HepG2 (cell line): Measurements from ENCODE around the gene GRAMD1A. TPM values are rescaled to one million over a fixed set of nuclear protein-coding genes. Genes with fewer than 3 reads are reported as not detected.

Source experiments
- ATM ChIP-seq: fragments of 450-650 bp; IDR thresholded peaks from 2 replicates; pipeline ENCODE4 v1.7.1; 2017; ENCODE audit warnings: mild to moderate bottlenecking, borderline replicate concordance
- GABPB1 ChIP-seq: IDR thresholded peaks from 2 replicates; pipeline ENCODE4 v1.6.1; 2016; ENCODE audit warnings: mild to moderate bottlenecking, missing genetic modification reagents, moderate library complexity, missing compliant biosample characterization
- GATAD2A ChIP-seq: IDR thresholded peaks from 2 replicates; pipeline ENCODE4 v1.6.1; 2016
- HMG20A ChIP-seq: IDR thresholded peaks from 2 replicates; pipeline ENCODE4 v1.6.1; 2016; ENCODE audit warnings: borderline replicate concordance
- ISL2 ChIP-seq: sonication (generic); formaldehyde crosslinking; IDR thresholded peaks from 2 replicates; pipeline ENCODE4 v1.5.0; 2020; ENCODE audit warnings: missing genetic modification reagents
- JUNB ChIP-seq: sonication (generic); formaldehyde crosslinking; IDR thresholded peaks from 2 replicates; pipeline ENCODE4 v1.8.0; 2022; ENCODE audit warnings: missing genetic modification reagents, mild to moderate bottlenecking, borderline replicate concordance
- KDM5B ChIP-seq: sonication (generic); formaldehyde crosslinking; IDR thresholded peaks from 2 replicates; pipeline ENCODE4 v1.4.0; 2020; ENCODE audit warnings: missing genetic modification reagents, mild to moderate bottlenecking, borderline replicate concordance
- KLF13 ChIP-seq: sonication (generic); formaldehyde crosslinking; IDR thresholded peaks from 2 replicates; pipeline ENCODE4 v1.4.0; 2020; ENCODE audit warnings: mild to moderate bottlenecking, missing genetic modification reagents
- MAFK ChIP-seq, 2 experiments: IDR thresholded peaks in 1 of 2; conservative IDR thresholded peaks in 1 of 2; 2 replicates each; pipeline ENCODE4 v1.6.1; 2011; ENCODE audit warnings: improper control_type of control experiment in 2 of 2, low read length in 2 of 2
- NCOA2 ChIP-seq: sonication (generic); formaldehyde crosslinking; IDR thresholded peaks from 2 replicates; pipeline ENCODE4 v1.8.0; 2022; ENCODE audit warnings: inconsistent platforms
- NR2C2 ChIP-seq: sonication (generic); formaldehyde crosslinking; IDR thresholded peaks from 2 replicates; pipeline ENCODE4 v1.4.0; 2020; ENCODE audit warnings: missing genetic modification reagents, mild to moderate bottlenecking, moderate library complexity, borderline replicate concordance
- RFXANK ChIP-seq: IDR thresholded peaks from 2 replicates; pipeline ENCODE4 v1.6.1; 2016
- SAFB2 ChIP-seq: sonication (generic); formaldehyde crosslinking; IDR thresholded peaks from 2 replicates; pipeline ENCODE4 v1.5.1; 2020; ENCODE audit warnings: missing genetic modification reagents, low read depth, mild to moderate bottlenecking, borderline replicate concordance
- TBP ChIP-seq: sonication (generic); formaldehyde crosslinking; IDR thresholded peaks from 2 replicates; pipeline ENCODE4 v1.5.0; 2020; ENCODE audit warnings: missing genetic modification reagents
- TBX2 ChIP-seq: sonication (generic); formaldehyde crosslinking; IDR thresholded peaks from 2 replicates; pipeline ENCODE4 v1.5.0; 2020; ENCODE audit warnings: missing genetic modification reagents, mild to moderate bottlenecking, borderline replicate concordance
- TCF7L2 ChIP-seq: IDR thresholded peaks from 2 replicates; pipeline ENCODE4 v1.6.1; 2011; ENCODE audit warnings: mild to moderate bottlenecking, low read depth, low read length, moderate library complexity
- ZBTB7A ChIP-seq: sonication (generic); formaldehyde crosslinking; IDR thresholded peaks from 2 replicates; pipeline ENCODE4 v1.8.0; 2022; ENCODE audit warnings: mild to moderate bottlenecking, missing genetic modification reagents
- ZEB1 ChIP-seq: IDR thresholded peaks from 2 replicates; pipeline ENCODE4 v1.6.1; 2012; ENCODE audit warnings: mild to moderate bottlenecking, low read depth, inconsistent platforms; ENCODE audit not compliant: insufficient replicate concordance
- ZFP41 ChIP-seq: sonication (generic); formaldehyde crosslinking; IDR thresholded peaks from 2 replicates; pipeline ENCODE4 v1.4.0; 2020; ENCODE audit warnings: mild to moderate bottlenecking, missing genetic modification reagents, borderline replicate concordance
- ZNF282 ChIP-seq: fragments of 450-650 bp; IDR thresholded peaks from 2 replicates; pipeline ENCODE4 v1.6.1; 2018; ENCODE audit not compliant: partially characterized antibody
- ZNF33A ChIP-seq: sonication (generic); formaldehyde crosslinking; IDR thresholded peaks from 2 replicates; pipeline ENCODE4 v1.5.1; 2020; ENCODE audit warnings: missing genetic modification reagents, mild to moderate bottlenecking, moderate library complexity, borderline replicate concordance
- ZNF34 ChIP-seq: sonication (generic); formaldehyde crosslinking; IDR thresholded peaks from 2 replicates; pipeline ENCODE4 v1.4.0; 2020; ENCODE audit warnings: mild to moderate bottlenecking, missing genetic modification reagents, borderline replicate concordance
- ZNF614 ChIP-seq: IDR thresholded peaks from 2 replicates; pipeline ENCODE4 v1.6.1; 2018; ENCODE audit warnings: missing biosample characterization, missing genetic modification reagents, inconsistent platforms, borderline replicate concordance
- ZNF660 ChIP-seq: sonication (generic); formaldehyde crosslinking; IDR thresholded peaks from 2 replicates; pipeline ENCODE4 v1.5.1; 2020; ENCODE audit warnings: mild to moderate bottlenecking, low read depth, missing genetic modification reagents, borderline replicate concordance
- ZNF792 ChIP-seq: IDR thresholded peaks from 2 replicates; pipeline ENCODE4 v1.6.1; 2016
- polyA plus RNA-seq, 8 experiments: library from polyadenylated mRNA; depleted of rRNA in 3 of 8; stranded (reverse) in 7 of 8; unstranded in 1 of 8; fragments of >200 nt; fragmentation: Illumina TruSeq in 4 of 8; extraction: Trizol in 4 of 8; gene quantifications; 2 replicates each; pipeline versions ENCODE4 v1.2.1 to v1.2.3, GENCODE V29; 2011 to 2016; ENCODE audit warnings: low read depth in 4 of 8, missing spikeins in 1 of 8, mixed read lengths in 1 of 8; ENCODE audit not compliant: insufficient read depth in 1 of 8
- total RNA-seq, 5 experiments: library from RNA; depleted of rRNA; stranded (reverse); fragments of >200 nt; fragmentation: Illumina TruSeq; extraction: Trizol; gene quantifications; 2 replicates each; pipeline ENCODE4 v1.2.3, GENCODE V29; 2016; ENCODE audit warnings: low read depth in 1 of 5
- TF ChIP-seq, protein P1 (sequence below): IDR thresholded peaks from 2 replicates; pipeline ENCODE4 v1.6.1; 2018; ENCODE audit warnings: missing genetic modification reagents, mild to moderate bottlenecking, missing compliant biosample characterization
- TF ChIP-seq, protein P2 (sequence below): sonication (generic); formaldehyde crosslinking; IDR thresholded peaks from 2 replicates; pipeline ENCODE4 v1.5.0; 2020; ENCODE audit warnings: mild to moderate bottlenecking, missing genetic modification reagents
- TF ChIP-seq, protein P3 (sequence below): IDR thresholded peaks from 2 replicates; pipeline ENCODE4 v1.6.1; 2012; ENCODE audit warnings: inconsistent platforms

GRAMD1A gene
- total and polyA plus RNA-seq, 2 of the 13 experiments (the other 11 are each of a cell fraction or from before 2014, with no cell fraction given): 14.7 to 181 TPM

DNA sequence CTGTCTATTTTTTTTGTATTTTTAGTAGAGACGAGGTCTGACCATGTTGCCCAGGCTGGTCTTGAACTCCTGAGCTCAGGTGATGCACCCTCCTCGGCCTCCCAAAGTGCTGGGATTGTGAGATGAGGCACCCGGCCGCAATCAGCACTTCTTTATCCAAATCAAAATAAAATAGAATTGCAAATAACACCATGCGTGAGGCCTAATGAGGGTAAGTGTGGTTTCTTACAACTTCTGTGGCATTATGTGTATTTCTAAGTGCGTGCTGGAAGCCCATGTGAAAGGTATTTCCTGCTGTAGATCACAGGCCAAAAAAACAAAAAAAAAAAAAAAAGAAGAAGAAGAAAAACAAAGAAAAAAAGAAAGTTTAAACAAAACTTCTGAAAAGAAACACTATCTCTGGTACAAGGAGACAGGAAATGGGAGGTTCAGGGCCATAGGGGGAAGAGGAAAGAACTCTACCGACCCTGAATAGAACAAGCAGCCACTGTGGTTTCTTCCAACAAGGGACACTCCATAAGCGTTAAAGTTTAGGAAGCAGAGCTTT, 3.0 kb upstream of the GRAMD1A start (continued):
- TF ChIP-seq JUNB (CRISPR knock-in tag) (no peak), ZNF614 (CRISPR knock-in tag) (no peak), TCF7L2 (no peak), ZFP41 (CRISPR knock-in tag) (no peak), ISL2 (CRISPR knock-in tag) (peak; percentile 26; the same call in 1 of the 2 replicates), KLF13 (CRISPR knock-in tag) (no peak), ZEB1 (no peak), NR2C2 (CRISPR knock-in tag) (no peak), GABPB1 (CRISPR knock-in tag) (no peak), ZNF34 (CRISPR knock-in tag) (no peak), MAFK (conservative IDR thresholded peaks at IDR 0.05 in 1 of 2, IDR thresholded peaks at IDR 0.05 in 1 of 2; ENCODE audit: low read length in 2 of 2) (no peak), RFXANK (CRISPR knock-in tag) (no peak), ZBTB7A (CRISPR knock-in tag) (no peak), ZNF282 (no peak), ZNF792 (CRISPR knock-in tag) (peak; percentile 94), NCOA2 (peak; percentile 70), GATAD2A (CRISPR knock-in tag) (0 out of 2 replicates have a peak, but pooled peaks have one; percentile 13), KDM5B (no peak), TBP (no peak), ZNF33A (CRISPR knock-in tag) (no peak), SAFB2 (CRISPR knock-in tag) (no peak), ATM (no peak), ZNF660 (no peak), TBX2 (peak; percentile 25; the same call in 1 of the 2 replicates), HMG20A (CRISPR knock-in tag) (peak; percentile 41; the same call in 1 of the 2 replicates)
- TF ChIP-seq, protein P1, sequence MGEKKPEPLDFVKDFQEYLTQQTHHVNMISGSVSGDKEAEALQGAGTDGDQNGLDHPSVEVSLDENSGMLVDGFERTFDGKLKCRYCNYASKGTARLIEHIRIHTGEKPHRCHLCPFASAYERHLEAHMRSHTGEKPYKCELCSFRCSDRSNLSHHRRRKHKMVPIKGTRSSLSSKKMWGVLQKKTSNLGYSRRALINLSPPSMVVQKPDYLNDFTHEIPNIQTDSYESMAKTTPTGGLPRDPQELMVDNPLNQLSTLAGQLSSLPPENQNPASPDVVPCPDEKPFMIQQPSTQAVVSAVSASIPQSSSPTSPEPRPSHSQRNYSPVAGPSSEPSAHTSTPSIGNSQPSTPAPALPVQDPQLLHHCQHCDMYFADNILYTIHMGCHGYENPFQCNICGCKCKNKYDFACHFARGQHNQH: 0 out of 2 replicates have a peak, but pooled peaks have one; percentile 17
- TF ChIP-seq, protein P2, sequence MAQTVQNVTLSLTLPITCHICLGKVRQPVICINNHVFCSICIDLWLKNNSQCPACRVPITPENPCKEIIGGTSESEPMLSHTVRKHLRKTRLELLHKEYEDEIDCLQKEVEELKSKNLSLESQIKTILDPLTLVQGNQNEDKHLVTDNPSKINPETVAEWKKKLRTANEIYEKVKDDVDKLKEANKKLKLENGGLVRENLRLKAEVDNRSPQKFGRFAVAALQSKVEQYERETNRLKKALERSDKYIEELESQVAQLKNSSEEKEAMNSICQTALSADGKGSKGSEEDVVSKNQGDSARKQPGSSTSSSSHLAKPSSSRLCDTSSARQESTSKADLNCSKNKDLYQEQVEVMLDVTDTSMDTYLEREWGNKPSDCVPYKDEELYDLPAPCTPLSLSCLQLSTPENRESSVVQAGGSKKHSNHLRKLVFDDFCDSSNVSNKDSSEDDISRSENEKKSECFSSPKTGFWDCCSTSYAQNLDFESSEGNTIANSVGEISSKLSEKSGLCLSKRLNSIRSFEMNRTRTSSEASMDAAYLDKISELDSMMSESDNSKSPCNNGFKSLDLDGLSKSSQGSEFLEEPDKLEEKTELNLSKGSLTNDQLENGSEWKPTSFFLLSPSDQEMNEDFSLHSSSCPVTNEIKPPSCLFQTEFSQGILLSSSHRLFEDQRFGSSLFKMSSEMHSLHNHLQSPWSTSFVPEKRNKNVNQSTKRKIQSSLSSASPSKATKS (CRISPR knock-in tag): no peak
- TF ChIP-seq, protein P3, sequence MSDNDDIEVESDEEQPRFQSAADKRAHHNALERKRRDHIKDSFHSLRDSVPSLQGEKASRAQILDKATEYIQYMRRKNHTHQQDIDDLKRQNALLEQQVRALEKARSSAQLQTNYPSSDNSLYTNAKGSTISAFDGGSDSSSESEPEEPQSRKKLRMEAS: 0 out of 2 replicates have a peak, but pooled peaks have one; percentile 14
